Thymus (tissue), 11 donors: ENCODE data around the gene MESD. TPM values are rescaled to one million over a fixed set of nuclear protein-coding genes. Genes with fewer than 3 reads are reported as not detected.

Experiments
- DNase-seq, 9 donors: peaks; one replicate each; pipeline ENCODE4 v3.0.0-alpha.2; 2013; ENCODE audit warnings: low spot score in 9 of 9, low read depth in 6 of 9, missing footprints in 1 of 9
- H3K27ac ChIP-seq, 2 donors: one replicate each; pipeline ENCODE4 v1.5.1; 2013; ENCODE audit warnings: control low read depth in 1 of 2, low read depth in 1 of 2, low read length in 1 of 2, mild to moderate bottlenecking in 1 of 2, moderate library complexity in 1 of 2
- H3K27me3 ChIP-seq, 2 donors: one replicate each; pipeline ENCODE4 v1.5.1; 2013; ENCODE audit warnings: low read length in 1 of 2; ENCODE audit not compliant: control insufficient read depth in 2 of 2, insufficient read depth in 1 of 2
- H3K36me3 ChIP-seq, 2 donors: one replicate each; pipeline ENCODE4 v1.5.1; 2013; ENCODE audit warnings: low read length in 1 of 2, mild to moderate bottlenecking in 1 of 2, moderate library complexity in 1 of 2; ENCODE audit not compliant: control insufficient read depth in 2 of 2, insufficient read depth in 2 of 2
- H3K4me1 ChIP-seq, 2 donors: one replicate each; pipeline ENCODE4 v1.5.1; 2013; ENCODE audit warnings: low read length in 2 of 2; ENCODE audit not compliant: control insufficient read depth in 2 of 2, insufficient read depth in 2 of 2
- H3K4me3 ChIP-seq, 2 donors: one replicate each; pipeline ENCODE4 v1.5.1; 2013; ENCODE audit warnings: low read length in 2 of 2, control low read depth in 1 of 2, mild to moderate bottlenecking in 1 of 2
- H3K9me3 ChIP-seq, 2 donors: one replicate each; pipeline ENCODE4 v1.5.1; 2013; ENCODE audit warnings: low read length in 1 of 2, mild to moderate bottlenecking in 1 of 2; ENCODE audit not compliant: control insufficient read depth in 2 of 2, insufficient read depth in 1 of 2
- WGBS: extraction: QIAGEN DNeasy Blood & Tissue Kit; methylation state at CpG from one replicate; pipeline ENCODE4 v1.1.7; 2013; 5-methylcytosine and 5-hydroxymethylcytosine counted together
- polyA plus RNA-seq: library from polyadenylated mRNA; stranded (reverse); fragments of 200-250 nt; gene quantifications from one replicate; pipeline ENCODE4 v1.2.3, GENCODE V29; 2013
- total RNA-seq: library from RNA; stranded (reverse); fragments of 120-200 nt; gene quantifications from one replicate; pipeline ENCODE4 v1.2.4, GENCODE V29; 2013
- donor health status: healthy.

The MESD gene
- total and polyA plus RNA-seq, 2 donors: 20.5 to 24.5 TPM

DNA sequence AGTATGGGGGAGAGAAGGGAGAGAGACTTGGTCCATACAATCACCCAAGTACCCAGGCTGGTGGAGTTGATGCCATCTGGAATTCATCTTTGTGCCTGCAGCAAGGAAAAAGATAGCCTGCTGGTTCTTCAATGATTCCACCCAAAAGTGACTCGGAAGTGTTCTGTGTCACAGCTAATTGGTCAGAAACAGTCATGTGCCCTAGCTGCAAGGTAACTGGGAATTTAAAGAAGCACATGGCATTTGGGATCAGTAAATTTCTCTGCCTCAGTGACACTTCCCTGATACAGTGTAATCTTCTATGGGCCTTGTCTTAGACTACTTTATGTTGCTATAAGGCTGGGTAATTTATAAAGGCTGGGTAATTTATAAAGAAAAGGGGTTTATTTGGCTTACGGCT, 28.6 kb upstream of the MESD start:
- Histone ChIP-seq H3K27ac (no peak overlapping the region), H3K9me3 (no peaks in the 10 kb centered on the region), H3K4me3 (no peak overlapping the region), H3K27me3 (no peaks in the 10 kb centered on the region), H3K4me1 (no peaks in the 10 kb centered on the region), H3K36me3 (no peaks in the 10 kb centered on the region)
- WGBS: 98% methylated on average over 2 of the region's 2 CpGs
- no peak for DNase-seq

- DNase-seq: no peak
- 78% methylated on average over 1 of the region's 1 CpG for WGBS
- Histone ChIP-seq H3K27ac (no peak overlapping the region), H3K9me3 (no peaks in the 10 kb centered on the region), H3K4me1 (no peaks in the 10 kb centered on the region), H3K27me3 (no peaks in the 10 kb centered on the region), H3K36me3 (no peaks in the 10 kb centered on the region), H3K4me3 (no peak overlapping the region)
These were observed 27.0 kb upstream of the MESD start for GRCh38 chr15:81016489-81017068.

DNA sequence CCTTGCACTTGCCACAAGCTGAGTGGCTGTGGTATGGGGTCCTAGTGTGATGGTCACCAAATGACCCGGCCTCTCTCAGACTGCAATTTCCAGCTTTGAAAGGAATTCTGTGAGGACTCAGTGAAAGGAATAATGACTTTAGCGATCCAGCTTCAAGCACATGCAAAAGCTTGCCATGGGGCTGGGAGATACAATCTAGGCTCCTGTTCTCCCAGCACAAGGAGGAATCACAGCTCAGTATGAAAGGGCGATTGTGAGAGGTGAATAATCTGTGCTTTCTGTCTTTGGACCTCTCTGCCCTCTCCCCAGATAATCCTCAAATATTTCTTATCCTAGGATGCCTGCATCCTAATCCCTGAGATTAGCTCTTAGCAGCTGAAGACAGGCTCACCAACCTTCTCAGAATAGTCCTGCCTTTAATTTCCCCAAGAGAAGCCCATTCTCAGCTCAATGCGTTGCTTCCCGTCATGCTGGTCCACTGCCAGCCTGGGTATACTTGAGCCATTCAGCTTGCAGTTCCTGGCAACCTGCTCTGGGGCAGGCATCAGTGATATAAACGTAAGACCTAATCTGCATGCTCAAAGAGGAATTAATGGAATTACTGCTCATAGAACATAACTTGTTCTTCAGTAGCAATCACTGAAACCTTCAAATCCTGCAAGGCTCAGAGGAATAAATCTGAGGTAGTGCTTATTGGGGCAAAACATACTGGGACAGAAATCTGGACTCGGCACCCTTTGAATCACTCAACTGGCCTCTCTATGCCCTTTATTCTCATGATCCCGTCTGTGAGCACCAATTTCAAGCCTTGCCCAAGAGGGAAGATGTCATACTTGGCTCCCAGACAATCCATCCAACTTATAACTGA, 26.2 kb upstream of the MESD start:
- no peak overlapping the region for H3K27ac ChIP-seq
- no peak overlapping the region for H3K4me3 ChIP-seq
- 92% methylated on average over 8 of the region's 8 CpGs for WGBS
- no peaks in the 10 kb centered on the region for H3K36me3 ChIP-seq
- DNase-seq: no peak
- no peaks in the 10 kb centered on the region for H3K27me3 ChIP-seq
- no peaks in the 10 kb centered on the region for H3K4me1 ChIP-seq
- H3K9me3 ChIP-seq: no peaks in the 10 kb centered on the region

GRCh38 chr15:81014446-81015093, 25.0 kb upstream of the MESD start:
- H3K27me3 ChIP-seq: no peaks in the 10 kb centered on the region
- WGBS: 98% methylated on average over 9 of the region's 9 CpGs
- no peaks in the 10 kb centered on the region for H3K9me3 ChIP-seq
- no peaks in the 10 kb centered on the region for H3K4me1 ChIP-seq
- DNase-seq: no peak
- no peak overlapping the region for H3K27ac ChIP-seq
- H3K4me3 ChIP-seq: no peak overlapping the region
- no peaks in the 10 kb centered on the region for H3K36me3 ChIP-seq

- WGBS: 99% methylated on average over 4 of the region's 4 CpGs
- H3K27me3 ChIP-seq: no peaks in the 10 kb centered on the region
- H3K27ac ChIP-seq: no peak overlapping the region
- H3K4me3 ChIP-seq: no peak overlapping the region
- DNase-seq: no peak
- H3K4me1 ChIP-seq: no peaks in the 10 kb centered on the region
- no peaks in the 10 kb centered on the region for H3K9me3 ChIP-seq
- H3K36me3 ChIP-seq: no peaks in the 10 kb centered on the region
These were observed 23.8 kb upstream of the MESD start for GRCh38 chr15:81013396-81013929.

- no peak for DNase-seq
These were observed 23.0 kb upstream of the MESD start for GRCh38 chr15:81012588-81012987.

DNA sequence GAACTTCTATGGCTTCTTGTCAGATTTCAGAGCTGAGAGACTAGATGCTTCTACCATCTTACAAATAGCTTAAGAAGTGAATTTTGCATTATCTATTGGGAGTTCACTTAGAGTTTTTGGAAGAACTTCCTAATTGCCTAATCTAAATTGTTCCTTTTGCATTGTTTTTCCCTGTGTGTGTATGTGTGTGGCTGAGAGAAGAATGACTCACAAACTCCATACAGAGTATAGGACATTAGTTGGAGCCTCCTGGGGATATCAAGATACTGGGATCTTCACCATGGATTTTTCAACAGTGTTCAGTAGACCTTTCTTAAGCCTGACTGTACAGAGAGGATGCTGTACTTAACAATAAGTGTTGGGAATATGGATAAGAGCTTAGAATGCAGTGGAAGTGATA, 22.0 kb upstream of the MESD start:
- DNase-seq: no peak
- no peaks in the 10 kb centered on the region for H3K9me3 ChIP-seq

More at GRCh38 chr15:81012588-81012987, 23.0 kb upstream of the MESD start:
- WGBS: 98% methylated on average over 2 of the region's 2 CpGs
- Histone ChIP-seq H3K4me1 (no peaks in the 10 kb centered on the region), H3K27me3 (no peaks in the 10 kb centered on the region), H3K27ac (no peak overlapping the region), H3K4me3 (no peak overlapping the region), H3K9me3 (no peaks in the 10 kb centered on the region), H3K36me3 (no peaks in the 10 kb centered on the region)

GRCh38 chr15:81010086-81010485, 20.5 kb upstream of the MESD start:
- Histone ChIP-seq H3K36me3 (peaks cover 0 to 3% of the 10 kb centered on the region in 2 donors), H3K4me1 (no peaks in the 10 kb centered on the region), H3K27ac (no peak overlapping the region), H3K27me3 (no peaks in the 10 kb centered on the region), H3K4me3 (no peak overlapping the region), H3K9me3 (no peaks in the 10 kb centered on the region)
- 96% methylated on average over 4 of the region's 4 CpGs for WGBS
- DNase-seq: no peak

More for the DNA sequence above, 22.0 kb upstream of the MESD start:
- Histone ChIP-seq H3K36me3 (no peaks in the 10 kb centered on the region), H3K27ac (no peak overlapping the region), H3K4me3 (no peak overlapping the region), H3K4me1 (no peaks in the 10 kb centered on the region), H3K27me3 (no peaks in the 10 kb centered on the region)

DNA sequence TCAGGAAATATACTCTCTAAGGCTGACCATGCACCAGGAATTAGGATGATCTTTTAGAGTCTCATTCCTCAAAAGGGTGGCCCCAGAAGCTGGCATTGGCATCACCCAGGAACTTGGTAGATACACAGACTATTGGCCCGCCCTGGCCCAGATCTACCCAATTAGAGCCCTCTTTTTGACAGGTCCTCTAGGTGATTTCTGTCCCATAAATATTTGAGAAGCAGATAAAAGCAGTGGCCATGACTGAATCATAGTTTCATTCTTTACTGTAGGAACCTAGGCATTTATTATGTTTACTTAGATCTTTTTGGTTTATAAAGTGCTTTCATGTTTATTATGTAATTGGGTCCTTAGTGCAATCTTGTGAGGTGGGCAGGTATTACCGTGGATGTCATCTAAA, 18.7 kb upstream of the MESD start:
- H3K9me3 ChIP-seq: no peaks in the 10 kb centered on the region
- H3K4me1 ChIP-seq: no peaks in the 10 kb centered on the region
- H3K27ac ChIP-seq: no peak overlapping the region
- H3K27me3 ChIP-seq: no peaks in the 10 kb centered on the region
- WGBS: 99% methylated on average over 2 of the region's 2 CpGs
- H3K36me3 ChIP-seq: peaks cover 0 to 5% of the 10 kb centered on the region in 2 donors
- no peak for DNase-seq
- no peak overlapping the region for H3K4me3 ChIP-seq
